ENCODE data around the gene RNF223.

RNF223 gene

GRCh38 chr1:1063945-1064831 is 9.9 kb downstream of the RNF223 start:
- peak overlapping the region in 1 of 11 experiments; percentile 23; a peak in 1 of 22 replicates for H3K27ac ChIP-seq
- TF ChIP-seq Cebpa-rat (IDR thresholded peaks at IDR 0.05): no peak
- H3K4me1 ChIP-seq: peaks cover 33 to 81% (median 73%) of the 10 kb centered on the region in 10 experiments
- peak overlapping the region; percentile 48 to 98 (median 86) for H3K4me2 ChIP-seq
- H3K36me3 ChIP-seq: no peaks in the 10 kb centered on the region
- H3K9me3 ChIP-seq (replicated peaks in 1 of 11): no peaks in the 10 kb centered on the region
- peaks cover 0 to 77% (median 51%) of the 10 kb centered on the region in 11 experiments; a peak in 18 of 22 replicates for H4K20me1 ChIP-seq
- H3K27me3 ChIP-seq: peaks cover 53 to 85% (median 71%) of the 10 kb centered on the region in 11 experiments
- peak overlapping the region in 2 of 10 experiments; percentile 15 to 48; a peak in 6 of 20 replicates for H3K4me3 ChIP-seq
- H3K9ac ChIP-seq: peak overlapping the region in 4 of 11 experiments; percentile 12 to 30 (median 16); a peak in 2 of 22 replicates

GRCh38 chr1:1063261-1063944 is 10.7 kb downstream of the RNF223 start:
- peaks cover 39 to 84% (median 76%) of the 10 kb centered on the region in 10 experiments for H3K4me1 ChIP-seq
- peak overlapping the region in 6 of 11 experiments; percentile 17 to 55 (median 38); a peak in 5 of 22 replicates for H3K9ac ChIP-seq
- H3K27me3 ChIP-seq: peaks cover 60 to 88% (median 79%) of the 10 kb centered on the region in 11 experiments
- no peaks in the 10 kb centered on the region for H3K9me3 ChIP-seq (replicated peaks in 1 of 11)
- no peaks in the 10 kb centered on the region for H3K36me3 ChIP-seq
- H3K4me3 ChIP-seq: peak overlapping the region in 4 of 10 experiments; percentile 8 to 48 (median 22); a peak in 5 of 20 replicates
- H3K4me2 ChIP-seq: peak overlapping the region; percentile 48 to 98 (median 86)
- no peak overlapping the region for H3K27ac ChIP-seq
- TF ChIP-seq Cebpa-rat (IDR thresholded peaks at IDR 0.05): no peak
- peaks cover 0 to 78% (median 51%) of the 10 kb centered on the region in 11 experiments; a peak in 18 of 22 replicates for H4K20me1 ChIP-seq

- Histone ChIP-seq H3K4me1 (peaks cover 48 to 84% (median 76%) of the 10 kb centered on the region in 10 experiments), H3K27ac (no peak overlapping the region), H3K4me3 (peak overlapping the region in 2 of 10 experiments; percentile 8 to 29; a peak in 1 of 20 replicates), H3K36me3 (no peaks in the 10 kb centered on the region), H3K27me3 (peaks cover 68 to 88% (median 82%) of the 10 kb centered on the region in 11 experiments), H3K4me2 (peak overlapping the region; percentile 48 to 98 (median 86); a peak in 21 of 22 replicates), H4K20me1 (peaks cover 0 to 78% (median 50%) of the 10 kb centered on the region in 11 experiments; a peak in 18 of 22 replicates), H3K9me3 (replicated peaks in 1 of 11) (no peaks in the 10 kb centered on the region), H3K9ac (peak overlapping the region in 6 of 11 experiments; percentile 17 to 55 (median 38); a peak in 6 of 22 replicates)
- TF ChIP-seq Cebpa-rat (IDR thresholded peaks at IDR 0.05): no peak
Observed at GRCh38 chr1:1062348-1063163, 11.6 kb downstream of the RNF223 start.

GRCh38 chr1:1061682-1062345 is 12.3 kb downstream of the RNF223 start:
- Histone ChIP-seq H3K9me3 (replicated peaks in 1 of 11) (no peaks in the 10 kb centered on the region), H3K27me3 (peaks cover 71 to 89% (median 84%) of the 10 kb centered on the region in 11 experiments), H3K36me3 (no peaks in the 10 kb centered on the region), H3K9ac (no peak overlapping the region), H3K4me1 (peaks cover 48 to 84% (median 72%) of the 10 kb centered on the region in 10 experiments), H4K20me1 (peaks cover 0 to 74% (median 44%) of the 10 kb centered on the region in 11 experiments; a peak in 17 of 22 replicates), H3K4me3 (no peak overlapping the region), H3K4me2 (peak overlapping the region; percentile 44 to 98 (median 81); a peak in 19 of 22 replicates), H3K27ac (no peak overlapping the region)
- no peak for TF ChIP-seq Cebpa-rat (IDR thresholded peaks at IDR 0.05)

GRCh38 chr1:1060281-1061000 is 13.7 kb downstream of the RNF223 start:
- TF ChIP-seq Cebpa-rat (IDR thresholded peaks at IDR 0.05): no peak
- Histone ChIP-seq H3K36me3 (peaks cover 0 to 1% (median 0%) of the 10 kb centered on the region in 11 experiments; a peak in 5 of 22 replicates), H3K27me3 (peaks cover 66 to 81% (median 76%) of the 10 kb centered on the region in 11 experiments), H3K4me1 (peaks cover 48 to 74% (median 63%) of the 10 kb centered on the region in 10 experiments), H4K20me1 (peaks cover 0 to 64% (median 34%) of the 10 kb centered on the region in 11 experiments; a peak in 17 of 22 replicates), H3K4me2 (peak overlapping the region; percentile 86 to 100 (median 95)), H3K9ac (peak overlapping the region in 1 of 11 experiments; percentile 73; a peak in 2 of 22 replicates), H3K27ac (no peak overlapping the region), H3K4me3 (peak overlapping the region in 9 of 10 experiments; percentile 54 to 66 (median 59); a peak in 13 of 20 replicates), H3K9me3 (replicated peaks in 1 of 11) (no peaks in the 10 kb centered on the region)

GRCh38 chr1:1059494-1060280 is 14.4 kb downstream of the RNF223 start:
- H3K36me3 ChIP-seq: peaks cover 0 to 9% (median 4%) of the 10 kb centered on the region in 11 experiments; a peak in 9 of 22 replicates
- TF ChIP-seq Cebpa-rat (IDR thresholded peaks at IDR 0.05): no peak
- H3K4me2 ChIP-seq: peak overlapping the region; percentile 86 to 100 (median 95)
- H3K27ac ChIP-seq: peak overlapping the region in 7 of 11 experiments; percentile 39 to 63 (median 51); a peak in 10 of 22 replicates
- peaks cover 0 to 65% (median 34%) of the 10 kb centered on the region in 11 experiments; a peak in 17 of 22 replicates for H4K20me1 ChIP-seq
- peak overlapping the region; percentile 15 to 76 (median 67); a peak in 20 of 22 replicates for H3K9ac ChIP-seq
- peaks cover 63 to 78% (median 74%) of the 10 kb centered on the region in 11 experiments for H3K27me3 ChIP-seq
- peaks cover 48 to 71% (median 62%) of the 10 kb centered on the region in 10 experiments for H3K4me1 ChIP-seq
- no peaks in the 10 kb centered on the region for H3K9me3 ChIP-seq (replicated peaks in 1 of 11)
- peak overlapping the region; percentile 54 to 73 (median 60) for H3K4me3 ChIP-seq
